ENCODE measurements around the gene NET1.
"Not testable (repeated sequence)": the region's sequence is repeated elsewhere in the genome, so short reads cannot be mapped to it uniquely, and the experiment has no call there.

NET1 gene

DNA sequence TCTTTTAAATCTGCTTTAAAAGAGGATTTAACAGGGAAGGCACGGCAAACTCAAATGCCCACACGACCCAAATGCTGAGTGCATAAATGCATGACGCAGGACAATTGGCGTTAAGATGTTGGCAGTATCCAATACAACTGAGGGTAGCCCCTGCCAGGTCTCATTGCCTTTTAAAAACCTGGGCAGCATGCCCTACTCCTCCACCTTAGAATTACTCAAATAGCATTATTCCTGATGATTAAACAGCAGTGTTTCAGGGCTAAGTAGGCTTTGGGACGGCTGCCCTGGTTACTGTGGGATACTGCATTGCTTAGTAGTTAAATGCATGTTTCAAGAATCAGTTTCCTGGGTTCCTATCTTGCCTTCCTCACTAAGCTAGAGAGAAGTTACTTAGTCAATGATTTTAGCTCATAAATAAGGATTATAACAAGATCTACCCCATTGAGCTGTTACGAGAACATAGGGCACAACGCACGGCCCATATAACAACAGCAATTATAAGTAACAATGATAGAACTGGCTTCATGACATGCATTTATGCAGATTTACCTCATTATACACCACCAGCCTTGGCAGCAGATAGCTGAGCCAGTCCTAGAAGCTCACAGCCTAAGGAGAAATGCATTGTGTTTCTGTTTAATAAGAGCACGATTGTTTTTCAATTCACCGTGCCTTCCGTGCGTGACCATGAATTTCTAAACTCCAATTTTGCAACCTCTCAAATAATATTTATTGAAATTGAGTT lies 15.6 kb upstream of the NET1 start:
- no peak for DNase-seq (ENCODE audit: low read depth)

DNA sequence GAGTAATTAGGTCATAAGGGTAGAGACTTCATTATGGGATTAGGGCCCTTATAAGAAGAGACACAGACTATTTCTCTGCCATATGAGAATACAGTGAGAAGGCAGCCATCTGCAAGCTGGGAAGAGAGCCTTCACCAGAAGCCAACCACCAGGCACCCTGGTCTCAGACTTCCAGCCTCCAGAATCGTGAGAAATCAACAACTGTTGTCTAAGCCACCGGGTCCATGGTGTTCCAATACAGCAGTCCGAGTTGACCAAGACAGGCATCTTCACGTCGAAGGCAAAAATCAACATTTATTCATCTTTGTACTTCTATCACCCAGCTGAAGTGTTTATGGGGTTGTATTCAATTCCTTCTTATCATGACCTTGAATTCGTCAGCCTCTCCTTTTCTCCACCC lies 13.0 kb upstream of the NET1 start:
- no peak for DNase-seq (ENCODE audit: low read depth)

DNA sequence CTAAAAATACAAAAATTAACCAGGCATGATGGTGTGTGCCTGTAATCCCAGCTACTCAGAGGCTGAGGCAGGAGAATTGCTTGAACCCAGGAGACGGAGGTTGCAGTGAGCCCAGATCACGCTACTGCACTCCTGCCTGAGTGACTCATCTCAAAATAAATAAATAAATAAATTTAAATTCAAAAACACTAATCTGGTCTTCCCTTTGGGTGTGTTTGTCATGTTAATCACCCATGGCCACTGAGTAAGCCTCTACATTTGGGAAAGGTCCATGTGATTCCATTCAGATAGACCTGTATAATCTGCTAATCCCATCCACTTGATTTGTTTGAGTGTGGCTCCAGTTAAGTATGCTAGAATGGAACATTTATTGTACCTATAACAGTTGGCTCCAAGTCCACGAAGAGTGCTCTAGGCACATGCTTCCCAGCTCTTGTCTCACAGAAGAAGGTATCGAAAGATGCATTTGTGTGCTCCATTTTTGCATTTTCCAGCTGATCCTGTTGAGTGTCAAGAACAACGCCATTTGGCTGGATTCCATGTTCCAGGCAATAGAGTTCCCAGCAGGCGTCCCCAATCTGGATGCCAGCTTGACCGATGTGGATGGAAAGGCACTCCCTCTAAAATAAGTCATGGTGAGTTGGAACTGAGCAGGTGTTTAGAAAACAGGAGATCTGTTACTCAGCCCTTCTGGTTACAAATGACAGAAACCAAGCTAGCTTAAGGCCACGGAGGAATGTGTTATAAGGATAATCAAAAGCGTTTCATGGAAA lies 11.7 kb upstream of the NET1 start:
- DNase-seq (ENCODE audit: low read depth): no peak

DNA sequence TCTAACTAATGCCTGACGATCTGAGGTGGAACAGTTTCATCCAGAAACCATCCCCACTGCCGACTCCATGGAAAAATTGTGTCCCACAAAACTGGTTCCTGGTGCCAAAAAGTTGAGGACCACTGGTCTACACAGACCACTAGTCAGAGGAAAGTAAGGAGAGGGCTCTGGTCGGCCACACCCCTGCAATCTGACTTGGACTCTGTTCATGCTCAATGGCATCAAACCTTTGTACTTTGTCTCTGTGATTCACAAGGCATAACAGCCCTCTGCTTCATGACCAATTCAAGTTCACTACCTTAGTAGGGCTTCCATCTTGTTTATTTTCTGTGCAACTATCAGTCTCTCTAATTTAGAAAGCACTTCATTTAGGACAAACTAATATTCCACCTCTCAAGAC lies 9.6 kb upstream of the NET1 start:
- DNase-seq (ENCODE audit: low read depth): no peak

DNA sequence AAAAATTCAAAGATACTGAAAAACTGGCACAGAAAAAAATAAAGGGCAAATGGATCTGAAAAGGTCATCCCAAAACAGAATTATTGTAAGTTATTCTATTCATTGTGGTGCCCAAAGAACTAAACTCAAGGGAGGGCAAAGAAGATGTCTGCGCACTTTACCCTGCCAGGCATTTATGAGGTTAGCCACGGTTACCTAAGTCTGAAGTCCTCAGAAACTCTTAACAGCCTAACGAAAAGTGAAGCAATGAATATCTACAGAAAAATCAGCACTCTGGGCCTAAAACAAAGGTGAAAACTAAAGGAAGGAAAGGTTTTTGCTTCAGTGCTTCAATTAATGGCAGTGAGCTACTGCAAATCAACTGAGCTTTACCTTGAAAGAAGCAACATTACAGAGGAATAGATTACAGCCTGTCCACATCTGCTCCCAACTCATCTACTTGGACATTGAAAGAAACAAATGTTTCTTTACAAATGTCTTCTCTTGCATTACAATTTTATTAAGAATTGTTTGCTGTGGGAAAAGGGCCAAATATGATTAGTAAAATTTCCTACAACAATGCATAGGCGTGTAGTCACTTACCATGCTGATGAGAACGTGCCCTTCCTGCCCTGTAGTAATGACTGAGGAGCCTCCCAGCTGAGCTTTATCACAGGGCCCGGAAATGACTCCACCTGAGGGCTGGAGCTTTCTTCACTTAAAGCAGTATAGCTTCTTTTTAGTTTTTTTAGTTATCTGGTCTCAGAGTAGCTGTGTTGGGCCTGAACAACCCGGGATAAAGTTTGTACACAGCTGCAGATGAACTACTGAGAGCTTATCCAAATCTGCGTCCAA lies 7.9 kb upstream of the NET1 start, which contains the start of gene TUBAL3:
Gene TUBAL3 (minus strand): TSS at position 621 of the 834 bp plus-strand sequence. CDS start 36 bp downstream, at position 585.
- DNase-seq (ENCODE audit: low read depth): no peak

DNA sequence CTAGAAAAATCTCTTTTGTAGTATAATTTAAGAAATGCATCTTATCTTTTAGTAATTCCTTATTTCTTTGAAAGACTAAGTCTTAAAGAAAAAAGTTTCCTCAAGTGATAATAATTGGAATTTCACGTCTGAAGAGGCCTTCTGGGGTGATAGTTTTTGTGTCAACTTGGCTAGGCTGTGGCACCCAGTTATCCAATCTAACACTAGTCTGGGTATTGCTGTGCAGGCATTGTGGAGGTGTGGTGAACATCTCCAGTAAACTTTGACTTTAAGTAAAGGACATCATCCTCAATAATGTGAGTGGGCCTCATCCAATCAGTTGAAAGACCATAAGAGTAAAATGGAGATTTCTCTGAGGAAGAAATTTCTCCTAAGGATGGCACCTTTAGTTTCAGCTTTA lies 5.4 kb upstream of the NET1 start:
- DNase-seq (ENCODE audit: low read depth): no peak

DNA sequence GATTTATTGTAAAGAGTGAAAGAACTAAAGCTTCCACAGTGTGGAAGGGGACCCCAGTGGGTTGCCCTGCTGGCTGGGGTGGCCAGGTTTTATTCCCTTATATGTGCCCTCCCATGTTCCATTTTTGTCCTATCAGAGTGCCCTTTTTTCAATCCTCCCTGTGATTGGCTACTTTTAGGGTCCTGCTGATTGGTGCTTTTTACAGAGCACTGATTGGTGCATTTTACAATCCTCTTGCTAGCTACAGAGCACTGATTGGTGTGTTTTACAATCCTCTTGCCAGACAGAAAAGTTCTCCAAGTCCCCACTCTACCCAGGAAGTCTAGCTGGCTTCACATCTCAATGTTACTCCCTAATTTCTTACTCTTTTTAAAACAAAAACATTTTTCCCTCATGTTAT lies 1.6 kb upstream of the NET1 start:
- DNase-seq (ENCODE audit: low read depth): not testable (repeated sequence)

DNA sequence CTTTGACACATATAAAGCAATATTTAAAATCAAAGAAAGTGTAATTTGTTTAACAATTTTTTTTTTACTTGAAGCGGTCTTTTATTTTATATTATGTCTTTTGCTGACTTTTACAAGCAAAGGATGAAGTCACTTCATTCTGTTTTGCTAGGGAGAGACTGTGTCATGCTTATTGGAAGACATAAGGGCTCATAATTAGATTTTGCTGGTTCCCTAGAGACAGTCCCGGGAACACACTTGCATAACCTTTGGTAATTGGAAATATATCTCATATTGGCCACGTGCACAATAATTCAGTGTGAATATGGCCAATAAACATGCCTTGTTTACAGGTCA lies 448 bp upstream of the NET1 start:
- no peak for DNase-seq (ENCODE audit: low read depth)

DNA sequence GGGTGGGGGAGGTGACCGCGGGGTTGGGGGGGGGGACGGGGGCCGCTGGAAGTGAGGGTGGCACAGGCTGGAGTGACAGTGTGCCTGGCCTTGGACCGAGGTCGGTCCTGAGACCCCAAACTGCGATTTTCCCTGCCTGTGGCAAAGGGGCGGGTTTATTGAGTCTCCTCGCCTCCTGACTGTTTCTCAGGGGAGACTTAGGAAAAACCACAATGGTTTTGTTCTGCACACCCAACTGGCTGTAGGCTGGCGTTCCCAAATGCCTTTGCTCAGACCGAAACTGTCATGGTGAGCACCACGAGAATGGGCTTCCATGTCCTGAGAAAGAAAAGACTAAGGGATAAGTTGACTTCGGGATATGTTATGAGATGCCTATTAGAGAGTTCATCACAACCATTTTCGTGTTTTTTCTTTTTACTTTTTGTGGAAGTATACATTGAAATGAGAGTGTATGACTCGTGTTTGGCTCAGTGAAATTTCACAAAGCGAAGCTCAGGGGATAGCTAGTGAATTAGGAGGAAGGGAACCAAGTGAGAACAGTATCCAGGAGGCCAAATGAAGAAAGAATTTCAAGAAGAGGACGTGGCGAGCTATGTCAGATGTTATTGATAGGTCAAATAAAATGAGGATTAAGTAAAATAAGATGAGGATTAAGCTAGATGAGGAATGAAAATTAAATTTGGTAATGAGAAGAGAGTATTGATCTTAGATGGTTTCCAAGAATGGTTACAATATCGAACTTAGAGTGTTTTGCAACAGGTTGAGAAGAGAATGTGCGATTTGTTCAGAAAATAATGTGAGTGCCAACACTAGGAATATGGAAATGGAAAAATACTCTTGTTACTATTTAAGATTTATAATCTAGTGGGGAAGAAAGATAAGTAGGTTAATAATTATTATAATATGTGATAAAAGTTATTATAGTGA lies 918 bp downstream of the NET1 start:
- peak; percentile 38 for DNase-seq (ENCODE audit: low read depth)

DNA sequence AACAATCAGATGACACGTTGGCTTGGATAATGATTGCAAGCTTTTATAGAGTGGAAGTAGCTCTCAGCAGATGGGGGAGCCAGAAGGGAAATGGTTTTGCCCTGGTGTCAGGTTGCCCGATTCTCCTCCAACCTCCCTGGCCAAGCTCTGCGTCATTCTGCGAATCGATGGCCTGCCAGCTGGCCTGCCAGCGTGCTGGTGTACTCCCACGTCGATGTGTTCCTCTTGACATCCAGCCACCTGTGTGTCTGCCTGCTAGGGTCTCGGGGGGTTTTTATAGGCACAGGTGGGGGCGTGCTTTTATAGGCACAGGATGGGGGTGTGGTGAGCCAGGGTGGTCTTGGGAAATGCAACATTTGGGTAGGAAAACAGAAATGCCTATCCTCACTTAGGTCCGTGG lies 4.6 kb downstream of the NET1 start:
- DNase-seq (ENCODE audit: low read depth): no peak

DNA sequence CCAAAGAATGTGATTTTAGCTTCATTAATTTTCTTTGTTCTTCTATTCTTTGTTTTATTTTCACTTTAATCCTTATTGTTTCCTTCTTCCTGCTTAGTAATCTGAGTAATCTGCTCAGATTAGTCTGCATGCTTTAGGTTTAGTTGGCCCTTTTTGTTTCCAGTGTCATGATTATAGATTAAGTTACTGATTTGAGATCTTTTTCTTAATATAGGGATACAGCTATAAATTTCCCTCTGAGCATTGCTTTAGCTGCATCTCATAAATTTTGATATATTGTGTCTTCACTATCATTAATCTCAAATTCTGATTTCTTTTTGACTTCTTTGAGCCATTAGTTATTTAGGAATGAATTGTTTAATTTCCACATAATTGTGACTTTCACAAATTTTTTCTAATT lies 6.2 kb downstream of the NET1 start:
- no peak for DNase-seq (ENCODE audit: low read depth)

DNA sequence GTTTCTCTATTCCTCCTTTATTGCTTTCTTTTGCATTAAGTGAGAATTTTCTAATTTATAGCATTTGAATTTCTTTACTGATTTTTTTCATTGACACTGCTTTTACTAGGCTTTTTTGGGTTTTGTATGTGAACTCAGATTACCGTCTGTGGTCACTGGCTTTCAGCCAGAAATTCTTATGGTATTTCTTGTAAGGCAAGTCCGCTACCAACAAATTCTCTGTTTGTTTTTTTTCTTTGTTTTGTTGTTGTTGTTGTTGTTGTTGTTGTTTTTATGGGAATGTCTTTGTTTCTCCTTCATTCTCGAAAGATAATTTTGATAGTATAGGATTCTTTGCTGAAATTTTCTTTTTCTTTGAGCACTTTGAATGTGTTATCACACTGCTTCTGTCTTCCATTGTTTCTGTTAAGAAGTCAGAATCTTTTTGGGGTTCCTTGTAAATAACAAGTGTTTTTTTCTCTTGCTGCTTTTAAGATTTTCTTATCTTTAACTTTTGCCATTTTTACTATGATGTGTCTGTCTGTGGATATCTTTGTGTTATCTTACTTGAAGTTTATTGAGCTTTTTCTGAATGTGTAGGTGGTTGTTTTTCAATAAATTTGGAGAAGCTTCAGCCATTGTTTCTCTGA lies 7.2 kb downstream of the NET1 start:
- no peak for DNase-seq (ENCODE audit: low read depth)

DNA sequence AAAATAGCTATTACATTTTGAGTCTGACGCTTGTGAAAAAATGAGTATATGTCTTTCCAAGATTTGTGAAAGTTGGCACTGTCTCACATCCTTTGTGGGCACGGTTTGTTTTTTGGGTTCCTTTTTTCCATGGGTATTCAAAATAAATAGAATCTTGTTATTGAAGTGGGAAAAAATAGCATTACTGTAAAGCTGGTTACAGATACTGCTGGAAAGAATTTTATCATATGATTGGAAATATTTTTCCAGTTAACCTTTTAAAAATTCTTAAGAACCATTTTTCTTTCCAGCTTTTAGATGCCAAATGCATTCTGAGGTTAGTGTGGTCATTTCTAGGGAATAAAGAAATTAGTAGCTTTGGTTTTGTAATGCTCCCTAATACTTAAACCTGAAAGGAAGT lies 11.4 kb downstream of the NET1 start:
- peak; percentile 55 for DNase-seq (ENCODE audit: low read depth)

DNA sequence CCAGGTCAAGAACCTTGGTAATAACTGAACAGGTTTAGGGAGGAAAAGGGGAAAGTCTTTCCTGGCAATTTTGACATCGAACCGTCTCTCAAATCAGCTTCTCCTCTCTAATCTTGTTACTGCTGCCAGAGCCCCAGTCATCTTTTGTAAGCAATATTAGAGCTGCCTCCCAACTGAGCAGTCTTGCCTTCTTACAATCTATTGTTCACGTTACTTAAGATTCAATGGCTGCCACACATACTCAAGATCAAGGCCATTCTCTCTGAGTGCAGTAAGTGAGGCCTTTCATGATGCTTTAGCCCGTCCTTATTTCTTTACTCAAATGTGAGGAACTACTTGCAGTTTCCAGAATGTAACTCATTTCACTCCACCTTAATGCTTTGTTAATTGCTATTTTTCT lies 12.4 kb downstream of the NET1 start:
- DNase-seq (ENCODE audit: low read depth): no peak

DNA sequence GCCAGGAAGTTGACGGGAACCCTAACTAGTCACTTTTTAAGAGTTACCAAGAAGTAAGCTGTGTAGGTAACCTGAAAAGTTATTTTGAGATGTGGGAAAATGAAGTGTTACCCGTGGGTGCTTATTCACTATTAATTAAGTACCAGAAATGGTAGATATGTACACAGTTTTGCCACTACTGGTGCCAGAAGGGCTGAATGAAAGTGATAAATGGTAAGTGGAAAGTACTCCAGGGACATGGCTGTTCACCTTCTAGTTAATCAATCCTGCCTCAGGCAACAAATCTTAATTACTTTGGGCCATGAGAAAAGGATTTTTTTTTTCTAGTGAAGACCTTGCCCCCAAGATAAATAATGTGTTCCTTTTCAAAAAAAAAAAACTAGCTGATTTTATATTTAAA lies 15.8 kb downstream of the NET1 start:
- DNase-seq (ENCODE audit: low read depth): no peak

DNA sequence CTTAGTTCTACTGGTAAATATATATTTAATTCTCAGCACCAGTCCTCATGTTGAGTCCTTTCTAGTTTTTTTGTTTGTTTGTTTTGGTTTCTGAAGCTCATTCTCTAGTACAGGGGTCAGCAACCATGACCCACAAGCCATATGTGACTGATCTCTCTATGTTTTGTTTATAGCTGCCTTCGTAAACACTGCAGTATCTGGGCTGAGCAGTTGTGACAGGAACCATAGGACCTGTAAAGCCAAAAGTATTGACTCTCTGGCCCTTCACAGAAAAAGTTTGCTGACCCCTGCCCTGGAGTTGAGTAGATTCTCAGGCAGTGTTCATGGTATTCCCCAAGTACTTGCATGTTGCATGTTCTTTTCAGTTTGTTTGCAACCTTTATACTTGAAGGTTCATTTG lies 20.8 kb downstream of the NET1 start:
- DNase-seq (ENCODE audit: low read depth): no peak

DNA sequence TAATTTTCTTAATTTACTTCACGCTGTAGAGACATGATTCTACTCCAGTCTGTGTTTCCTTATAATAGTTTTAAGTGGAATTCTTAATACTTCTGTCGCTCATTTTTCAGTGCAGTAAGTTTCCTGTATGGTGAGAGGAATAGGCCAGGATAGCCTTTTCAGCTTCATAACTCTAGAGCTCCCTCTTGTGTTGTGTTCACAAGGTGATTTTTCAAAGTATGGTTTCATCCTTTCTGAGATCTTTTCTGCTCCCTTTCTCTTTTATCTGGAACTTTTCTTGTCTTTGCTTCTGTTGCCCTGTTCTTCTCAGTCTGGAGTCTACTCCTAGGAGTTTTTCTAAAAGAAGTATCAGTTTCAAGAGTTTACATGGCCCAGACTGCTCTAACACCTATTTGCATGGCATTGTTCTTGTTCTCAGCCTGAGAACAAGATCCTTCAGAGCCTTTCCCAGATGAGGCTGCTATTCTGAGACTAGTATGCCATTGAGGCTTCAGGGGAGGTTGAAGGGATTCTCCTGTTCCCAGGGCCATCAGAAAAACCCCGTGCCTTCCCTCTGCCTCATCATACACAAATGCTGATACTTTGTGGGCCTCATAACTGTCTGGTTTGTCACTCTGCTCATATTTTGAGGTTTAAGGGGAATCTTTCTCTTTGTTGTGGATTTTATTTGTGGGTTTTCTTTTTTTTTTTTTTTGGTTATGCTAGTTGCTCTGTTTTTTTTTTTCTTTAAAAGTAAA lies 21.8 kb downstream of the NET1 start:
- no peak for DNase-seq (ENCODE audit: low read depth)

DNA sequence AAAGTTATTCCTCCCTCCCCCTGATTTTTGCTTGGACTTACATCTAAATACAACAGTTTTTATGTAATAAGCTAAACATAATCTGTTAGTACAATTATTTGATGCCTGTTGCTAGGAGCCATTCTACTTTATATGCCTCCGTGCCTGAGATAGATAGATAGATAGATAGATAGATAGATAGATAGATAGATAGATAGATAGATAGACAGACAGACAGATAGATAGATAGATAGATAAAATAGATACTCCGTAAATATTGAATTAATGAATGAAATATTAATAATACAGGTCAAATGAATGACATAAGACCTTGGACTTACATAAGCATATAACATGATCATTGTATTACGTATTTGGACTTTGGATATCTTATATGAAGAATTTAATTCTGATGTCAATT lies 23.0 kb downstream of the NET1 start:
- DNase-seq (ENCODE audit: low read depth): no peak

DNA sequence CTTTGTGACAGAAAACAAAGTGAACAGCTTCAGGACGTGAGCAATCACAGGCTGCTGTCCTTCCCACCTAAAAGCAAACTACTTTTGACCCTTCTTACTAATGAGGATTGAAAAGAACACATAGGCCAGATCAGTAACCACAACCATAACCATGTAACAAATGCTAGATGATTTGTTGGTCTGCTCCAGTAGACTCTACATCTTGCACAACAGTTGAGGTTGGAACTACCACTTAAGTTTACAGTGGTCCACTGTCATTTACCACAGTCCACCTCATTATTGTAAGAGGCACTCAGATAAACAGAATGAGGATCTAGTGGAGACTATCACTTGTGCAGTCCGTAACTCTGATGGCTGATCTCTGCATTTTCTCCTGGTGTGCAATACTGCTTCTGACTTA lies 27.8 kb downstream of the NET1 start:
- no peak for DNase-seq (ENCODE audit: low read depth)

DNA sequence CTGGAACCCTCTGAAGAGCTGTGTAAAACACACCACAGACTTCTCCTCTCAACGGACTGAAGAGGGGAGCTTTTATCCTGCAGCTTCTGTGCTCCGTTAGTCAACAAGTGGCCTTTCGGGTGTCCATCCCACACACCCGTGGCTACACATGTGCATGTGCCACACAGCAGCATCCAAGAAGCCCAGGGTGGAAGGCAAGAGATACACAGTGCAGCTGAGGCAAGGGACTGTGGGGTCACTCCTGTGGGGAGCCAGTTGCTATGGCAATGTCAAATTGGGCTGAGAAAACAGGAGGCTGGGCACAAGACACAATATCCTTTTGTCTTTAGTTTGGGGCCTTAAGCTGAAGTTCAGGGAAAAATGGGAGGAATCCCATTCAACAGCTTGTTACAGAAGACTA lies 28.7 kb downstream of the NET1 start:
- DNase-seq (ENCODE audit: low read depth): no peak
